HG03354 (cell line): Measurements from ENCODE around the gene CARD10.
A peak's percentile ranks its signal among the peaks of the same experiment; 100 is the strongest.

Source experiments
- ATAC-seq: cut with Tn5 transposase; IDR thresholded peaks from one replicate; pipeline ENCODE4 v1.9.1; 2021; ENCODE audit warnings: mild to moderate bottlenecking; ENCODE audit not compliant: unreplicated experiment, poor library complexity, severe bottlenecking

The CARD10 gene, protein sequence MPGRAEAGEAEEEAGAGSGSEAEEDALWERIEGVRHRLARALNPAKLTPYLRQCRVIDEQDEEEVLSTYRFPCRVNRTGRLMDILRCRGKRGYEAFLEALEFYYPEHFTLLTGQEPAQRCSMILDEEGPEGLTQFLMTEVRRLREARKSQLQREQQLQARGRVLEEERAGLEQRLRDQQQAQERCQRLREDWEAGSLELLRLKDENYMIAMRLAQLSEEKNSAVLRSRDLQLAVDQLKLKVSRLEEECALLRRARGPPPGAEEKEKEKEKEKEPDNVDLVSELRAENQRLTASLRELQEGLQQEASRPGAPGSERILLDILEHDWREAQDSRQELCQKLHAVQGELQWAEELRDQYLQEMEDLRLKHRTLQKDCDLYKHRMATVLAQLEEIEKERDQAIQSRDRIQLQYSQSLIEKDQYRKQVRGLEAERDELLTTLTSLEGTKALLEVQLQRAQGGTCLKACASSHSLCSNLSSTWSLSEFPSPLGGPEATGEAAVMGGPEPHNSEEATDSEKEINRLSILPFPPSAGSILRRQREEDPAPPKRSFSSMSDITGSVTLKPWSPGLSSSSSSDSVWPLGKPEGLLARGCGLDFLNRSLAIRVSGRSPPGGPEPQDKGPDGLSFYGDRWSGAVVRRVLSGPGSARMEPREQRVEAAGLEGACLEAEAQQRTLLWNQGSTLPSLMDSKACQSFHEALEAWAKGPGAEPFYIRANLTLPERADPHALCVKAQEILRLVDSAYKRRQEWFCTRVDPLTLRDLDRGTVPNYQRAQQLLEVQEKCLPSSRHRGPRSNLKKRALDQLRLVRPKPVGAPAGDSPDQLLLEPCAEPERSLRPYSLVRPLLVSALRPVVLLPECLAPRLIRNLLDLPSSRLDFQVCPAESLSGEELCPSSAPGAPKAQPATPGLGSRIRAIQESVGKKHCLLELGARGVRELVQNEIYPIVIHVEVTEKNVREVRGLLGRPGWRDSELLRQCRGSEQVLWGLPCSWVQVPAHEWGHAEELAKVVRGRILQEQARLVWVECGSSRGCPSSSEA

GRCh38 chr22:37519268-37520195 is at the start of gene CARD10:
CARD10 (minus strand) TSS chr22:37519415; CDS start chr22:37519200, 215 bp downstream.
- no peak for ATAC-seq

DNA sequence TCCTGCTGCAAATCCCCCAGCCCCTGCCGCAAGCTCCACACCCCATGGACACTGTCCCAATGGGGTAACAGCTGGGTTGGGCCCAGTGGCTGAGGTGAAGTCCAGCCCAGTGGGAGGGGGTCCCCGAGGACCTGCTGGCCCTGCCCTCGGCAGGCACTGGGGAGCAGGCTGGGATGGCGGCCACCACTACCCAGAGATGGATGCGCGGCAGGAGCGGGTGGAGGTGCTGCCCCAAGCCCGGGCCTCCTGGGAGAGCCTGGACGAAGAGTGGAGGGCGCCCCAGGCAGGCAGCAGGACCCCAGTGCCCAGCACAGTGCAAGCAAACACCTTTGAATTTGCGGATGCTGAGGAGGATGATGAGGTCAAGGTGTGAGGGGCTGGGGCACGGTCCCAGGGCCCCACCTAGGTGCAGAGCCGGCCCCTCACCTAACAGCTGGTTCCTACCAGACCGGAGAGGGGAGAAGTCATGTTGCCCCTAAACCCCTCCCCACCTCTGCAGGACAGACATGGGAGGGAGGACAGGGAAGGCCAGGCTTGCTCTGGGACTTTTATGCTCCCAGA is 49.3 kb upstream of the CARD10 start:
- no peak for ATAC-seq

- no peak for ATAC-seq
These were observed 48.8 kb upstream of the CARD10 start for GRCh38 chr22:37568012-37568411.

DNA sequence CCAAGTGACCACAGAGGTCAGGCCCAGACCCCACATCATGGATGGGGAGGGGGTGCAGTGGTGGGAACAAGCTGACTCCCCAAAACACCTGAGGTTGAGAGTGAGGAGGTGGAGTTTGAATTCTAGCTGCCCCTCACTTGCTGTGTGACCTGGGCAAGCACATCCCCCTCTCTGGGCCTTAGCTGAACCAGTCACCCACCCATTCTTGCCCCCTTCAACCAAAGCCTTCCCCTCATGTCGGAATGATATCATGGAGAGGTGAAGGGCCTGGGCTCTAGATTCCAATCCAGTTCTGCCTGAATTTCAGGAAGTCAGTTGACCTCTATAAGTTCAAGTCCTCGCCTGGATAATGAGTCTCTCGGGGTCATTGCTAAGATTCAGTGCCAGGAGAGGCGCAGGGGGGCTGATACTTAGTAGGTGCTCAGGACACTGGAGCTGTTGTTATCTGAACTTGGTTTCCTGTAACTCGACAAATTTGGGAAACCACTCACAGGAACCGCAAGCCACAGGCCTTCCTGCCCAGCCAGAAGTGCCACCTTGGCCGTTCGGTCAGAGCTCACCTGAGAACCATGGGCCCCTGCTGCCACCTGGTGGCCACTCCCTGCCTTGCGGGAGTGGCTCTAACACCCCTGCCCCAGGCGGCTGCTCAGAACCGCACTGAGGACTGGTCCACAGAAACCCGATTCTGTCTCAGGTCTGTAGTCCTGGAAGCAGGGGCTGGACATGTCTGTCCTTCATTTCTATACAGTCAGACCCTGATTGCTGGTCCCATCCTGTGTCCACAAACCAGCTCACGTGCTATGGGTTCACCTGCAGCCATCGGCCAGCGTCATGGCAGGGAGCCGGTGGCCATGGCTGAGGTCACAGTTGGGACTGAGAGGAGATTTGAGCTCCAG is 47.9 kb upstream of the CARD10 start:
- peak; percentile 64 for ATAC-seq

DNA sequence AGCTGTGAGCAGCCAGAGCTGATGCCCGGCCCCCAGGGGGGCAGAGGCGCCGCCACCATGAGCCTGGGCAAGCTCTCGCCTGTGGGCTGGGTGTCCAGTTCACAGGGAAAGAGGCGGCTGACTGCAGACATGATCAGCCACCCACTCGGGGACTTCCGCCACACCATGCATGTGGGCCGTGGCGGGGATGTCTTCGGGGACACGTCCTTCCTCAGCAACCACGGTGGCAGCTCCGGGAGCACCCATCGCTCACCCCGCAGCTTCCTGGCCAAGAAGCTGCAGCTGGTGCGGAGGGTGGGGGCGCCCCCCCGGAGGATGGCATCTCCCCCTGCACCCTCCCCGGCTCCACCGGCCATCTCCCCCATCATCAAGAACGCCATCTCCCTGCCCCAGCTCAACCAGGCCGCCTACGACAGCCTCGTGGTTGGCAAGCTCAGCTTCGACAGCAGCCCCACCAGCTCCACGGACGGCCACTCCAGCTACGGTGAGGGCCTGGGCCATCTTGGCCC is 47.2 kb upstream of the CARD10 start:
- ATAC-seq = no peak

DNA sequence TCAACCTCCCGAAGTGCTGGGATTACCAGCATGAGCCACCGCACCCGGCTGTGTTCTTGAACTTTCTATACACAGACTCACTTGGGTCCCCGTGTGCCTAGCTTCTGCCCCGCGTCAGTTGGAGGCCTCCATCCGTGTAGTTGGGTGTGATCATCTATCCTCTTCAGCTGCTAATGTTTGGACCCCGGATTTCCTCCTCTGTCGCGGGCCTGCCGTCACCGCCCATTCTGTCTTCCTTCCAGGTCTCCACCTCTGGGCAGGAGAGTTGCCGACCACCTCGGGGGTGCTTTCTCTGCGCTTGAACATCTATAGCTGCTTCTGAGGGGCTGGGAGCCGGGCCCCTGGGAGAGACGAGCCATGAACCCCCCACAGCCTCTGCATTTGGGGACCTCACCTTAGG is 46.6 kb upstream of the CARD10 start:
- ATAC-seq = no peak

- ATAC-seq = no peak
These were observed 45.0 kb upstream of the CARD10 start for GRCh38 chr22:37564111-37564711.

- no peak for ATAC-seq
These were observed 44.2 kb upstream of the CARD10 start for GRCh38 chr22:37563153-37564081.

DNA sequence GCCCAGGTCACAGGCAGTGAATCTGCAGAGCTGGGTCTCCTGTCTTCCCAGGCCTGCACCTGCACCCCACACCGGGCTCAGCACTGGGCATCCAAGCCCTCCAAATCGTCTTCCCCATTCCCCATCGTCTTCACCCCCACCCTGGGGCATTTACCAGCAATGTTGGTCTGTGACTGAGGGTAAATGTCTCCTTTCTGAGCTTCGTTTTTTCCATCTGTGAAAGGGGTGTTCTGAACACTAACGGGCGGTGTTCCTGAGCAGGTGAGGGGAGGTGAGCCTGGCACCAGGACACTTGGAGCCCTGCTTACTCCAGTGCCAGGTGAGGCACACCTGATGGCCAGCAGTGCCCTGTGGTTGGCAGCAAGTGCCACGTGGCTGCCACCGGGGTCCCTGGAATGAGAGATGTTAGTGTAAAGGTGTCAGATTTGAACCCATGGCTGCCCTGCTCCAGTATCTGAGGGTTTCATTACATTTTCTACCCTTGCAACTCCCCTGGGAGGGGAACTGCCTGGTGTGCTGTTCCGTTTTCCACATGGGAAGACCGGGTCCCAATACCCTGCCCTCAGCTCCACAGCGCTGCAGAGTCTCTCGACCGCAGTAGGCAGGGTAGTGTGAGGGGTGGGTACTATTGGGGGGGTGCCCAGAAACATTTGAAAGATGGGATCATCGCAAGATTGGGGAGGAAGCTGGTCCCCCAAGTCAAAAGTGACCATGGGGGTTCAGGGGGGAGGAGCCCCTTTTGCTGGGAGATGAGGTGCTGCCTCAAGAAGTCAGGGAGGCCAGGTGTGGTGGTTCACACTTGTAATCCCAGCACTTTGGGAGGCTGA is 43.0 kb upstream of the CARD10 start:
- ATAC-seq = no peak

DNA sequence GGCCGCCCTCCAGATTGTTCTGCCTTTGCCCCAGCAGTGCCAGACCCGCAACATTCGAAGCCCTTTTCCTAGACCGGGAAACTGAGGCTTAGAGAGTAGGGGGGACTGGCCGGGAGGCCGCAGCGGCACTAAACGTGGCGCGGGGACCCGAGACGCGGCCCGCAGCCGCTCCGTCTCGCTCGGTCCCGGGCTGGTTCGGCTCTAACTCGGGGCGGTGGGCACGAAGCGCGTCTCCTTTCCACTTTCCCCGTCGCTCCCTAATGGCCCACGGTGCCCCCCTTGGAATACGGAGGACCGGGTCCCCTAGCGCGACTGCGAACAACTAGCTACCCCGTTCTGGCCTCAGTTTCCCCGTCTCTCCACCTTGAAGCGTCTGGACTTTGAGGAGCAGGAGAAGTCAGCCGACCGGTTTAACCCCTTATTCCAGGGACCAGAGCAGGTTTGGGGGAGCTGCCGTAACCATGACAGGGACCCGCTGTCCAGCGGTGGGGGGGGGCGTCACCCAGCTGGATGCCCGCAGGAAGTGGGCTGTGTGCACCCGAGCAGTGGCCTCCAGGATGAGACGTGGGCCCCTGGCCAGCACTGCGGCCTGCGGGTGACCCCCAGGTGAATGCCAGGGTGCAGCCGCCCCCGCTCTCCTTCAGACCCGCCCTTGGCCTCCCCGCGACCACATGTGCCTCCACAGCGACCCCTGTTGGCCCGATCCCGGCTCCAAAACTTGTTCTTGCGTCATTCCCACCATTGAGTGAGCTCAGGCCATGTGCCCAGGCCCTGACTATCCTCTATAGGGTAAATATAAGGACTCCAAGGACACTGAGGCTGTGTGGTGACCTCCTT is 42.2 kb upstream of the CARD10 start:
- ATAC-seq = no peak

GRCh38 chr22:37560608-37561211 is 41.5 kb upstream of the CARD10 start:
- ATAC-seq = no peak

GRCh38 chr22:37559901-37560607 is 40.8 kb upstream of the CARD10 start, which contains the start of gene CDC42EP1:
CDC42EP1 (plus strand) TSS chr22:37560480; CDS start chr22:37566350, 5,870 bp downstream.
- no peak for ATAC-seq

DNA sequence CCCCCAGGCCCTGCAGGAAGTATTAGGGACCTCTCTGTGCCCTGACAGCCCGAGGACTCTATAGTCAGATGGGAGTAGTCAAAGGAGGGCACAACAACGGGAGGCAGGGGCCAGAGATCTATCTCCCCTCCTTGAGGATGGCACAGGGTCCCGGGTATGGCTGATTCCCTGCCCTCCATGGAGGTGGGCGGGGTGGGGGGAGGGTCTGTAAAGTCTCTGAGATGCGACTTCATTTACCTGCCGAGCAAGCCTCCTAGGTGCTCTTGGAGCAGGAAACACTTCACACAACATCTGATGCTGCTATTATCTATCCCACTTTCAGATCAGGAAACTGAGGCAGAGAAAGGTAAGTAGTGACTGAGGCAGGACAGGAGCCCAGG is 40.3 kb upstream of the CARD10 start:
- no peak for ATAC-seq

- no peak for ATAC-seq
These were observed 39.6 kb upstream of the CARD10 start for GRCh38 chr22:37558815-37559214.
